Measurements from ENCODE around the gene VPS37D. TPM values are rescaled to one million over a fixed set of nuclear protein-coding genes. Genes with fewer than 3 reads are reported as not detected.
A peak's percentile ranks its signal among the peaks of the same experiment; 100 is the strongest.

Gene VPS37D
- total RNA-seq, 1 donor from 2014 or later, result 9.8 TPM

DNA sequence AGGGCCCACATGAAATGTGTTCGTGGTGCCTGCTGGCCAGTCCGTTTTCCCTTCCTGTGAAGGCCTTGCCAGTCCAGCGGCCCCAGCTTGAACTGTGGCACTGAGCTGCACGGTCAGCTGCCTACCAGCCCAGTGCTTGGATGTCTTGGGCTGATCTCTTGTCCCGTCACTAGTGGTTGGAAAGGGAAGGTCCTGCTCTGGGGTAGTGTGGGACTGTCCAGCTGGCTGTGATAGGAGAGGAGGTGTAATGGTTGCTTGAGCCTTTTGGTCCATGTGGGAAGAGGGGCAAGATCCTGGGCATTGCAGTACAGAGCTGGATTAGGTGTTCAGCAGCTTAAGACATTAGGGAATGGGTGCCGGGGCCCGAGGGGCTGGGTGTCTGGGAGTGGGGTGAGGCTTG, 30.8 kb downstream of the VPS37D start:
- DNase-seq (ENCODE audit: low spot score), result no peak
- H3K27me3 Mint-ChIP-seq (ENCODE audit: unreplicated experiment), result peaks cover 19% of the 10 kb centered on the region
- peaks cover 34% of the 10 kb centered on the region for H3K36me3 Mint-ChIP-seq (ENCODE audit: low read depth, unreplicated experiment)
- no peaks in the 10 kb centered on the region for H3K9me3 Mint-ChIP-seq (ENCODE audit: unreplicated experiment)
- no peaks in the 10 kb centered on the region for H3K4me1 Mint-ChIP-seq (ENCODE audit: unreplicated experiment)
- TF ChIP-seq, protein P1, sequence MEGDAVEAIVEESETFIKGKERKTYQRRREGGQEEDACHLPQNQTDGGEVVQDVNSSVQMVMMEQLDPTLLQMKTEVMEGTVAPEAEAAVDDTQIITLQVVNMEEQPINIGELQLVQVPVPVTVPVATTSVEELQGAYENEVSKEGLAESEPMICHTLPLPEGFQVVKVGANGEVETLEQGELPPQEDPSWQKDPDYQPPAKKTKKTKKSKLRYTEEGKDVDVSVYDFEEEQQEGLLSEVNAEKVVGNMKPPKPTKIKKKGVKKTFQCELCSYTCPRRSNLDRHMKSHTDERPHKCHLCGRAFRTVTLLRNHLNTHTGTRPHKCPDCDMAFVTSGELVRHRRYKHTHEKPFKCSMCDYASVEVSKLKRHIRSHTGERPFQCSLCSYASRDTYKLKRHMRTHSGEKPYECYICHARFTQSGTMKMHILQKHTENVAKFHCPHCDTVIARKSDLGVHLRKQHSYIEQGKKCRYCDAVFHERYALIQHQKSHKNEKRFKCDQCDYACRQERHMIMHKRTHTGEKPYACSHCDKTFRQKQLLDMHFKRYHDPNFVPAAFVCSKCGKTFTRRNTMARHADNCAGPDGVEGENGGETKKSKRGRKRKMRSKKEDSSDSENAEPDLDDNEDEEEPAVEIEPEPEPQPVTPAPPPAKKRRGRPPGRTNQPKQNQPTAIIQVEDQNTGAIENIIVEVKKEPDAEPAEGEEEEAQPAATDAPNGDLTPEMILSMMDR (IDR thresholded peaks at IDR 0.05; ENCODE audit: unreplicated experiment), result no peak
- no peak overlapping the region for H3K4me3 Mint-ChIP-seq (ENCODE audit: unreplicated experiment)
- H3K27ac Mint-ChIP-seq (ENCODE audit: unreplicated experiment), result no peak overlapping the region

DNA sequence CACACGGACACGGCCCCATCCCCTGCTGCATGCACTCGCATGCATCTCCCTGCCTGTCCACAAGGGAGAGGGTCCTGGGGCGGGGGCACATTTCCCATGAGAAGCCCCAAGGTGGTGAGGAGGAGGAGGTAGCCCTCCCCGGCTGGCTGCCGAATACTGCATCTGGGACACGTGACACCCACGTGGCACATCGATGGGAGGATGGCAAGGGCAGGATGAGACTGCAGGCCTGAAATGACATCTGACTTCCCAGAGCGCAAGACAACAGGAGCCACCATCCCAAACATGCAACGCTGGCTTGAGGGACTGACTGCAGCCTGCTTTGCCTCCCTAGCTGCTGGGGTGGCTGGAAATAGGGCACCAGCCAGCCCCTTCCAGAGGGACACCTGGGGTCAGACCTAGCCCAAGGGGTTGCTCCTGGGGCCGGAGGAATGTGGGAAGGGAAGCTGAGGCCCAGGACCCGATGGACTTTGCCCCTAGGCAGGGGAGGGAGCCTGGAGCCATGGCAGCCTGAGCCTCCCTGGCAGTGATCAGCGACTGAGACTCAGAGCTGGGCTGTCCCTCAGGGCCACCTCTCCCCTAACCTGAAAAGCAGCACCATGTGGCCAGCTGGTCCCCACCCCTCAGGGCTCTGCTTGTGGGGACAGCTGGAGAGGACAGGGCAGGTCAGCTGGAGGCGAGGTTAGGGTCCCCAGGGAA, 31.9 kb downstream of the VPS37D start:
- H3K27me3 Mint-ChIP-seq (ENCODE audit: unreplicated experiment), result peaks cover 19% of the 10 kb centered on the region
- H3K36me3 Mint-ChIP-seq (ENCODE audit: low read depth, unreplicated experiment), result peaks cover 30% of the 10 kb centered on the region
- TF ChIP-seq, protein P1 (IDR thresholded peaks at IDR 0.05; ENCODE audit: unreplicated experiment), result no peak
- DNase-seq (ENCODE audit: low spot score), result no peak
- H3K27ac Mint-ChIP-seq (ENCODE audit: unreplicated experiment), result no peak overlapping the region
- H3K9me3 Mint-ChIP-seq (ENCODE audit: unreplicated experiment), result no peaks in the 10 kb centered on the region
- H3K4me1 Mint-ChIP-seq (ENCODE audit: unreplicated experiment), result no peaks in the 10 kb centered on the region
- no peak overlapping the region for H3K4me3 Mint-ChIP-seq (ENCODE audit: unreplicated experiment)

DNA sequence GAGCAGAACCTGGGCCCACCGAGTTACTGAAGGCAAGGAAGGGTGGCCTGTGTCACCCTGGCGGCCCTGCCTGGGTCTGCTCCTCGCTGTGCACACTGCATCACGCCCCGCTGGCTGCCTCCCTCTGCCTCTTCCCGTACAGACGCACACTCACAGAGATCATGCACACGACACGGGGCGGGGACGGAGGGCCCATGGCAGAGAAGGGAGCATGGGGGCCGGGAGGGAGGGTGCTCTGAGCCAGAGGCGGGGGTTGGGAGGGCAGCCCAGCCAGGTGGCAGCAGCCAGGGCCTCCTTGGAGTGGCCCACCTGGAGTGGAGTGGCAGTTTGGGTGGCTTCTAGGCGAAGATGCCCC, 32.4 kb downstream of the VPS37D start:
- TF ChIP-seq, protein P1 (IDR thresholded peaks at IDR 0.05; ENCODE audit: unreplicated experiment), result no peak
- Mint-ChIP-seq H3K4me3 (ENCODE audit: unreplicated experiment) (no peak overlapping the region), H3K27ac (ENCODE audit: unreplicated experiment) (no peak overlapping the region), H3K27me3 (ENCODE audit: unreplicated experiment) (peaks cover 19% of the 10 kb centered on the region), H3K36me3 (ENCODE audit: low read depth, unreplicated experiment) (peaks cover 26% of the 10 kb centered on the region), H3K9me3 (ENCODE audit: unreplicated experiment) (no peaks in the 10 kb centered on the region), H3K4me1 (ENCODE audit: unreplicated experiment) (no peaks in the 10 kb centered on the region)
- DNase-seq (ENCODE audit: low spot score), result no peak

DNA sequence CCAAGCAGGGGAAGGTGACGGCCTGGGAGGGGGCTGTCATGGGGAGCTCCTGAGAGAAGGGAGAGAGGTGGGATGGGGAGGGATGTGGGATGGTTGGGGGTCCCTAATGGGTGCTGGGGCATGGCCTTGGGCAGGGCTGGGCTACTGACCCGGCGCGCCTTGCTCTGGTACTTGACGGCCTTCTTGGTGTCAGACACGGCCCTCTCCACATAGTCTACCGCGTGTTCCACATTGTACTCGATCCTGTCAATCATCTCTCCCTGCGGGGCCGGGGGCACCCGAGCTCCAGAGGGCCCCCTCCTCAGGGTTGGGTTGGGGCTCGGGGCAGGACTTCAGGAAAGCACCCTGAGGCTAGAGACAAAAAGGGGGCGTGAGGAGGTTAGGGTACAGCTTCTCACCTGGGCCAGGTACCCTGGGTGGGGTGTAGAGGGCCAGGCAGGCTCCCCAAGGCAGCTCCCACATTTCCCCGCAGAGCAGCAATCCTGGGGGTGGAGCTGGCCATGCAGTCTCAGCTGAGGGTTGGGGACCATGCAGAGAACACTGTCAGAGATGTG, 33.0 kb downstream of the VPS37D start:
- Mint-ChIP-seq H3K27ac (ENCODE audit: unreplicated experiment) (no peak overlapping the region), H3K36me3 (ENCODE audit: low read depth, unreplicated experiment) (peaks cover 23% of the 10 kb centered on the region), H3K4me3 (ENCODE audit: unreplicated experiment) (no peak overlapping the region), H3K27me3 (ENCODE audit: unreplicated experiment) (peaks cover 18% of the 10 kb centered on the region), H3K4me1 (ENCODE audit: unreplicated experiment) (no peaks in the 10 kb centered on the region), H3K9me3 (ENCODE audit: unreplicated experiment) (no peaks in the 10 kb centered on the region)
- DNase-seq (ENCODE audit: low spot score), result no peak
- TF ChIP-seq, protein P1 (IDR thresholded peaks at IDR 0.05; ENCODE audit: unreplicated experiment), result no peak

DNA sequence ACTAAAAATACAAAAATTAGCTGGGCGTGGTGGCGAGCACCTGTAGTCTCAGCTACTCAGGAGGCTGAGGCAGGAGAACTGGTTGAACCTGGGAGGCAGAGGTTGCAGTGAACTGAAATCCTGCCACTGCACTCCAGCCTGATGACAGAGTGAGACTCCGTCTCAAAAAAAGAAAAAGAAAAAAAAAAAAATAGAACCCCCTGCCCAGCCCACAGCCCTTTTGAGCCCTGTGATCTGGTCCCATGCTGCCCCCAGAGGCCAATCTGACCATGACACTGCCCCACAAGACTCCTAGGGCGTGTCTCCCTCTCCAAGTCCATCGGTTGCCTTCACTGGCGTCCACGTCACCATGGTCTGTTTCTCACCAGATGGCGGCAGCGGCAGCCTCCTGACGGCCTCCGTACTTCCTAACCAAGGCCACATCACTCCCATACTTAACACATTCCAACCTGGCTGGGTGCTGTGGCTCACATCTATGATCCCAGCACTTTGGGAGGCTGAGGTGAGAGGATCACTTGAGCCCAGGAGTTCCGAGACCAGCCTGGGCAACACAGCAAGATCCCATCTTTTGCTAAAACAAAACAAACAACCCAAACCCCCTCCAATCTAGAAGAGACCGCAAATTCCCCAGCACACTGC, 33.8 kb downstream of the VPS37D start:
- no peaks in the 10 kb centered on the region for H3K4me1 Mint-ChIP-seq (ENCODE audit: unreplicated experiment)
- peak overlapping the region; percentile 50 for H3K4me3 Mint-ChIP-seq (ENCODE audit: unreplicated experiment)
- H3K27me3 Mint-ChIP-seq (ENCODE audit: unreplicated experiment), result peaks cover 16% of the 10 kb centered on the region
- H3K27ac Mint-ChIP-seq (ENCODE audit: unreplicated experiment), result no peak overlapping the region
- no peaks in the 10 kb centered on the region for H3K9me3 Mint-ChIP-seq (ENCODE audit: unreplicated experiment)
- TF ChIP-seq, protein P1 (IDR thresholded peaks at IDR 0.05; ENCODE audit: unreplicated experiment), result peak; percentile 63
- DNase-seq (ENCODE audit: low spot score), result peak; percentile 73
- peaks cover 20% of the 10 kb centered on the region for H3K36me3 Mint-ChIP-seq (ENCODE audit: low read depth, unreplicated experiment)

Measured in endothelial cell (in vitro differentiated cells).